Measurements from ENCODE around the gene FAHD2A.
"Not testable (repeated sequence)": the region's sequence is repeated elsewhere in the genome, so short reads cannot be mapped to it uniquely, and the experiment has no call there.

Gene FAHD2A

GRCh38 chr2:95375532-95376150 lies 26.9 kb upstream of the FAHD2A start:
- DNase-seq (ENCODE audit: low read depth): no peak
- no peak overlapping the region for H3K4me3 ChIP-seq (ENCODE audit: low read depth, low read length)
- TF ChIP-seq, protein P1, sequence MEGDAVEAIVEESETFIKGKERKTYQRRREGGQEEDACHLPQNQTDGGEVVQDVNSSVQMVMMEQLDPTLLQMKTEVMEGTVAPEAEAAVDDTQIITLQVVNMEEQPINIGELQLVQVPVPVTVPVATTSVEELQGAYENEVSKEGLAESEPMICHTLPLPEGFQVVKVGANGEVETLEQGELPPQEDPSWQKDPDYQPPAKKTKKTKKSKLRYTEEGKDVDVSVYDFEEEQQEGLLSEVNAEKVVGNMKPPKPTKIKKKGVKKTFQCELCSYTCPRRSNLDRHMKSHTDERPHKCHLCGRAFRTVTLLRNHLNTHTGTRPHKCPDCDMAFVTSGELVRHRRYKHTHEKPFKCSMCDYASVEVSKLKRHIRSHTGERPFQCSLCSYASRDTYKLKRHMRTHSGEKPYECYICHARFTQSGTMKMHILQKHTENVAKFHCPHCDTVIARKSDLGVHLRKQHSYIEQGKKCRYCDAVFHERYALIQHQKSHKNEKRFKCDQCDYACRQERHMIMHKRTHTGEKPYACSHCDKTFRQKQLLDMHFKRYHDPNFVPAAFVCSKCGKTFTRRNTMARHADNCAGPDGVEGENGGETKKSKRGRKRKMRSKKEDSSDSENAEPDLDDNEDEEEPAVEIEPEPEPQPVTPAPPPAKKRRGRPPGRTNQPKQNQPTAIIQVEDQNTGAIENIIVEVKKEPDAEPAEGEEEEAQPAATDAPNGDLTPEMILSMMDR (IDR thresholded peaks at IDR 0.05; ENCODE audit: insufficient read depth, low read depth, low read length, missing control alignments): no peak

DNA sequence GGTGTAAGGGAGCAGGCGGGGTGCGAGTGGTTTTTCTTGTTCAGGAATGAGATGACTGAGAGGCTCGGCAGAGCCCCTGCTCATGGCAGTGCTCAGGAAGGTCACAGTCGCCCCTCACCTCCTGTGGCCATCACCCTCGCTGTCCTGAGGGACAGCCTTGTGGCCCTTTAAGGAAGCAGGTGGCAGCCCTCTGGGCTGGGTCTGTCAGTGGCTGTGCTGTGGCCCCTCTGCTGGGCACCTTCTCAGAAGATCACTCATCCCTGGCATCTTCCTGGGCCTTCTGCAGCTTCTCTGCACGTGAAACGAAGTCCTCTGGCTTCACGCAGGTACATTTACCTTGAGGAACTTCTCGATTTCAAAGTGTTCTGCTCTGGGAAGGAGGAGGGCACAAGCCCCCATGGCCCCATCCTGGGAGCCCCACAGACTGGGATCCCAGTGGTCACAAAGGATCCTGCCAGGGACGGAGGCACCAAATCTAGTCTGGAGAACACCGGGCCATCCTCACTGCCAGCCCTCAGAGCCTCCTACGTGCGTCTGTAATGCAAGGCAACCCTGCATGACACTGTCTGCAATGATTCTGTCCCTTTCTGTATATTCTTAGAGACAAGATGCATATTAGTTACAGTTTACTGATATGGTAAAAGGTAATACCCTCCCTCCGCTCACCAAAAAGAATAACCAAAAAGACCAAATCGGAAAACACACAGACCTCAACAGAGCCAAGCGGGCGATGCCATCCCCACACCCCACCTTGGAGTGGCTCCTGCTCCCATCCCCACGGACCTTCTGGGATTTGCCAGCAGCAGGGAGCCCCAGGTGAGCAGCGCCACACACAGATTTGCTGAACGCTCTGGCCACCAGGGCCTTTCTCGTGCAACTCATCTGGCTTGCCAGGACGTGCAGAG lies 25.9 kb upstream of the FAHD2A start:
- DNase-seq (ENCODE audit: low read depth): no peak
- TF ChIP-seq, protein P1 (IDR thresholded peaks at IDR 0.05; ENCODE audit: insufficient read depth, low read depth, low read length, missing control alignments): no peak
- H3K4me3 ChIP-seq (ENCODE audit: low read depth, low read length): no peak overlapping the region

DNA sequence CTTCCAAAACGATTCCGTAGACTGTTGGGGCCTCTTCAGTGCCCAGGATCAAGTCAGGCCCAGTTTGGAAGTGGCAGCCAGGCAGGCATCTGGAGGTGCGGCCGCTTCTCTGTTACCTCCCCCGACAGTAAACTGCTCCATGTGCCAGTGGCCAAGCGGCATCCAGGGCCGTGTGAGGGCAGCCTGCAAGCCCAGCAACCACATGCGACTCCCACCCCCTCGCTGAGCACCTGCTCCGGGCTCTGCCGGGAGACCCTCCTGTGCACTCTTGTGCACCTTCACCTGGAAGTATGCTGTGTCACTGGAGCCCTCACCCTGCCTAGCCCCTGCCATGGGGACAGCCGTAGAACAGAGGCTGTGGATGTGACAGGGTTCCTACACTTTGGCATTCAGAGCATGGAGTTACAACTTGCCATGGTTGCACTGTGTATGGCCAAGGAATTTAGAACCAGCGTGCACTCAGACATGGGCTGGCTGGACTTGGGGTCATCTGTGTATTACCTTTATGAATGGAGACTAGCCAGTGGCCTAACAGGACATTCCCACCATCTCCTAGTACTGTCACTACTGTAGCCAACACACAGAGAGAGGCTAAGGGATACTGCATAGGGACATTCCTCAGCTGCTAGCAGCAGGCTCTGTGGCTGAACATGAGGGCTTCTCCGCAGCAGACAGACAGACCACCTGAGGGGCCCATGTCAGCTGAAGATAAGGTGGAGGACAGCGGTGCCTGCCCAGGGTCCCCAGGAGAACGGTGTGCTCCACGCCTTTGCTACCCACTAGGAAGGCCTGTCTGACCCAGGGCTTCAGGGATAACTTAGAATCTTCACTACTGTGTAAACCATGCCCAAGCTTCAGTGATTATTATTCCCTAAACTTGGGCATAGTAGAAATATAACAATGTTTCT lies 25.0 kb upstream of the FAHD2A start:
- TF ChIP-seq, protein P1 (IDR thresholded peaks at IDR 0.05; ENCODE audit: insufficient read depth, low read depth, low read length, missing control alignments): no peak
- no peak for DNase-seq (ENCODE audit: low read depth)
- no peak overlapping the region for H3K4me3 ChIP-seq (ENCODE audit: low read depth, low read length)

- not testable (repeated sequence) for H3K4me3 ChIP-seq (ENCODE audit: low read depth, low read length); DNase-seq (ENCODE audit: low read depth)
These were observed 24.2 kb upstream of the FAHD2A start for GRCh38 chr2:95378281-95378680.

- no peak for DNase-seq (ENCODE audit: low read depth)
- TF ChIP-seq, protein P1 (IDR thresholded peaks at IDR 0.05; ENCODE audit: insufficient read depth, low read depth, low read length, missing control alignments): peak; percentile 12
- H3K4me3 ChIP-seq (ENCODE audit: low read depth, low read length): no peak overlapping the region
These were observed 23.1 kb upstream of the FAHD2A start for GRCh38 chr2:95379371-95379831.

GRCh38 chr2:95380280-95380679 lies 22.2 kb upstream of the FAHD2A start:
- no peak for DNase-seq (ENCODE audit: low read depth)
- no peak overlapping the region for H3K4me3 ChIP-seq (ENCODE audit: low read depth, low read length)
- TF ChIP-seq, protein P1 (IDR thresholded peaks at IDR 0.05; ENCODE audit: insufficient read depth, low read depth, low read length, missing control alignments): no peak

DNA sequence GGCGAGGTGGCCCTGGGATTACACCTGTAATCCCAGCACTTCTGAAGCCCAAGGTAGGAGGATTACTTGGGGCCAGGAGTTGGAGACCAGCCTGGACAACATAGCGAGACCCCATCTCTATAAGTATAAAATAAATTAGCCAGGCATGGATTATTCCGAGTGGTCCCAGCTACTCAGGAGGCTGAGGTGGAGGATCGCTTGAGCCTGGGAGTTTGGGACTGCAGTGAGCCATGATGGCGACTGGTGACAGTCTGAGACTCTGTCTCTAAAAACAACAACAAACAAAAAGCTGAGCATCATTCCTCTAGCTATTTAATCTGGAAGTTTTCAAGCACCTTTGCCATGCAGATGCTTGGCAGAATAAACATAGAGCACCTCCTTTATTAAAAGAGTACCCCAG lies 21.8 kb upstream of the FAHD2A start:
- H3K4me3 ChIP-seq (ENCODE audit: low read depth, low read length): no peak overlapping the region
- no peak for DNase-seq (ENCODE audit: low read depth)
- TF ChIP-seq, protein P1 (IDR thresholded peaks at IDR 0.05; ENCODE audit: insufficient read depth, low read depth, low read length, missing control alignments): no peak
